ENCODE measurements around the gene TAF12.
A peak's percentile ranks its signal among the peaks of the same experiment; 100 is the strongest.
"Not testable (repeated sequence)": the region's sequence is repeated elsewhere in the genome, so short reads cannot be mapped to it uniquely, and the experiment has no call there.

The TAF12 gene

DNA sequence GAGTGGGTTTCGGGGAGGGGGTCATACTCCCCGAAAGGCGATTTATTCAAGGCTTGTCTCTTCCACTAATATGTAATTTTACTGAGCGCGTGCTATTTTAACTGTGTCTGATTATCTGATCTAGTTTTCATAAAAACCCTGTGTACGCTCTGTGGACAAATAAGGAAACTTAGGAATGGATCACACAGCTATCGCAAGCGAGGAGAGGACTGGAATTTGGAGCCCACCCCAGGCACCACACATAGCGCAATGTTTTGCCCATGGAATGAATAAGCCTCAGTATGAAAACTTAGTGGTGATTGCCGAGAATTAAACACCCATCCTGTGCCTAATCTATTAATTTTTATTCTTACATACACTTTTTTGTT, 60.6 kb downstream of the TAF12 start:
- DNase-seq = no peak

GRCh38 chr1:28581531-28582247, 61.2 kb downstream of the TAF12 start:
- peak; percentile 96 for DNase-seq

DNA sequence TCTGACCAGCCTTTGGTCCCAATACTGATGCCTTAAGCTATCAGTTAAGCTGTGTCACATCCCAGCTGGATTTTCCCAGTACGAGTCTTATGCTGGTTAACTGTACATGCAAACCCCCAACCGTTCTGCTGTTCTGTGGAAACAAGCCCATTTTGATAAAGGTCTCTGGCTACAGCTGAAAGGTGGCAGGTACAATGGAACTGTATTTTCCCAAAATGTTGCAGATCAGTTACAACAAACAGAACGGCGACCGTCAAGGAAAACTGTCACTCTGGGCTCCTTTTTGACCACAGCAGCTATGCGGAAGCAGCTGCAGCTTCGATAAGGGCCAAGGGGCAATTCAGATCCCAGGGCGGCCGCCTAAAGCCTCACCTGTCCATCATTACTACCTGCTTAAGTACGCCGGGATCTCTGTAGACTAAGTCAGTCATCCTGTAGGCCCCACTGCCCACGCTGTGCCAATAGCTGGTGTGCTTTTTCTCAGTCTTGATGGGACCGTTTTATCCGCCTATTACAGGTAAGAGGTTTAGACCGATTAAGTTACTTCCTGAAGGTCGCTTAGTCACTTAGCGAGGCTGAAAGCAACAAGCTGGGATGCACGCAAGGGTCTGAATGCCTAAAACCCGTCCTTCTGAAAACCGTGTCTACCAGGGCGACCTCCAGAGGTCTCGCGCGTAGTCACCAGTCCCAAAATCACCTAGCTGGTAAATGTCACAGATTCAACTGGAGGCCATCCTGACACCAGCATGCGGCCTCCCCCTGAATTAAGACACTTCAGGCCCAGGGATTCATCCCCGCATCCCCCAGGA, 61.9 kb downstream of the TAF12 start:
- no peak for DNase-seq

DNA sequence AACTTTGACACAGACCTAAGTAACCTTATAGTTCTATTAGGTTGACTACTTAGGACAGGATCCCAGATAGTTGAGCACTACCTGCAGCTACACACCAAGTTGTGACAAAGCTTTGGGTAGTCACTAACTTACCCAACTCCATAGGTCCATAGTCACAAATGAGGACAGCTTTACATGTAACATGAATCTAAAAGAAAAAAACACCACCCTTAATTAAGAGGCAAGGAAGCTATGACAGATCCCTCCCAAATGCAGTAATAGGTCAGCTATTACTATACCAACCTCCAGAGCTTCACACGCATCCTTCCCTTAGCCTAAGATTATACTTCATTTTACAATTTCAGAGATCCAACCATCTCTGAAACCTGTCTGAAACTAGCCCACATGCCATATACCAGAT, 63.5 kb downstream of the TAF12 start:
- no peak for DNase-seq

DNA sequence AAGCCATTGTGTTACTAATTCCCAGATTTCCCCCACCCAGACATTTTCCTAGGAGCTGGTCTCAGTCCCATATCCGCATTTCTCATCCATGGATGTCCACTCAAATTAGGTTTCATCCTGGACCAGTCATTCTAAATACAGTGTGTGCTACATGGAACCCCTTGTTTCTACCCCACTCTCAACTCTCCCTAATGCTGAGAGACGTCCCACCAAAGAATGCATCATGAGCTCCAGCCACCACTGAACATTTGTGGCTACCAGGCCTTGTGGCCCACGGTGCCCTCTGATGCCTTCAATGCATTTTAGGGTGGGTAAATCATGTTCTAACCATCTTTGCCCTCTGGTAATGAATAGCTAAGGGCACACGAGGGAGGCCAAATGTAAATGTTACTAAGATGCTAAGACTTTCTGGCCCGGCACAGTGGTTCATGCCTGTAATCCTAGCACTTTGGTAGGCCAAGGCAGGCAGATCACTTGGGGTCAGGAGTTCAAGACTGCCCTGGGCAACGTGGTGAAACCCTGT, 64.1 kb downstream of the TAF12 start:
- DNase-seq = no peak

DNA sequence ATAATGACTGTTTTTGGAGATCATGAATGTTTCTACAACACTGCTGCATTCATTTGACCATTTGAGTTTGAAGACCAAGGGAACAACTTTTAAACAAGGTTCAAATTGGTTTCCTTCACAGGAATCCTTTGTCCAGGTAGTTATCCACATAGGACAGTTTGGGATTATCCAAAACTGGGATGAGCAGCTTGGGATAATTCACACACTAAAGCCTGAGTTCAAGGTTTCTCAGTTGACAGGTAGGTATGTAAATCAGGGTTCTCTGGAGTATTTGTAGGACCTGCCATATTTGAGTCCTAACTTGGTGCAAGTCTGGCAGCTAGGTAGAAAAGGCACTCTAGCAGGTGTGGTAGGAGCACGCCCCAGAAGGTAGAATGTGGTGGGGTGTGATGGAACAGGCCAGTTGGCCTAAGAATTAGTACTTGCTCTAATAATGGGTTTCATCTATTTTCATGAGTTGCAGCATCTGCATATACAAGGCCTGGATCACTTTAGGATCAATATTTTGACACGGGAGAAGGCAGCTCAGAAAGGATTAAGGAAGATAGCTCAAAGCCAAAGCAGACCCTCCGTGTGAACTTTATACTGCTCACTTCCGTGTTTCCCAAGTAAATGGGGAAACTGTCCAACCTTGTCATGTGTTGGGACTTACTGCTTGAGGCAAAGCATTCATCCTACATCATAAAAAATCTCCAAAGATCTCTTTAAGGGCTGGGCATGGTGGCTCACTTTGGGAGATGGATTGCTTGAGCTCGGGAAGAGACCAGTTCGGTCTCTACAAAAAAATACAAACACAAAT, 64.9 kb downstream of the TAF12 start:
- DNase-seq = no peak

- no peak for DNase-seq
Measured at GRCh38 chr1:28577052-28577678, 65.7 kb downstream of the TAF12 start.

DNA sequence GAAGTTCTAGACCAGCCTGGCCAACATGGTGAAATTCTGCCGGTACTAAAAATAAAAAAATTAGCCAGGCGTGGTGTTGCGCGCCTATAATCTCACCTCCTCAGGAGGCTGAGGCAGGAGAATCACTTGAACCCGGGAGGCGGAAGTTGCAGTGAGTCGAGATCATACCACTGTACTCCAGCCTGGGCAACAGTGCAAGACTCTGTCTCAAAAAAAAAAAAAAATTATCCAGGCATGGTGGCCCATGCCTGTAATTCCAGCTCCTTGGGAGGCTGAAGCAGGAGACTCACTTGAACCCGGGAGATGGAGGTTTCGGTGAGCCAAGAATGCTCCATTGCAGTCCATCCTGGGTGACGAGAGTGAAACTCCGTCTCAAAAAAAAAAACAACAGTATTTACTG, 69.3 kb downstream of the TAF12 start:
- DNase-seq = no peak

DNA sequence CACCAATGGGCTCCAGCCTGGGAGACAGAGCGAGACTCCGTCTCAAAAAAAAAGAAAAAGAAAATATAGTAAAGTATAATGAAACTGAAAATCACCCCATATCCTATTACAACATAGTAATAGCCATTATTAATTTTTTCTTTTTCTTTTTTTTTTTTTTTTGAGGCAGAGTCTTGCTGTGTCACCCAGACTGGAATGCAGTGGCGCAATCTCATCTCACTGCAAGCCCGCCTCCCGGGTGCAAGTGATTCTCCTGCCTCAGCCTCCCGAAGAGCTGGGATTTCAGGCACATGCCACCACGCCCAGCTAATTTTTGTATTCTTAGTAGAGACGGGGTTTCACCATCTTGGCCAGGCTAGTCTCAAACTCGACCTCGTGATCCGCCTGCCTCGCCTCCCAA, 70.0 kb downstream of the TAF12 start:
- DNase-seq = not testable (repeated sequence)

- no peak for DNase-seq
Measured at GRCh38 chr1:28571911-28572310, 71.0 kb downstream of the TAF12 start.

- no peak for DNase-seq
Measured at GRCh38 chr1:28566931-28567330, 75.9 kb downstream of the TAF12 start.

DNA sequence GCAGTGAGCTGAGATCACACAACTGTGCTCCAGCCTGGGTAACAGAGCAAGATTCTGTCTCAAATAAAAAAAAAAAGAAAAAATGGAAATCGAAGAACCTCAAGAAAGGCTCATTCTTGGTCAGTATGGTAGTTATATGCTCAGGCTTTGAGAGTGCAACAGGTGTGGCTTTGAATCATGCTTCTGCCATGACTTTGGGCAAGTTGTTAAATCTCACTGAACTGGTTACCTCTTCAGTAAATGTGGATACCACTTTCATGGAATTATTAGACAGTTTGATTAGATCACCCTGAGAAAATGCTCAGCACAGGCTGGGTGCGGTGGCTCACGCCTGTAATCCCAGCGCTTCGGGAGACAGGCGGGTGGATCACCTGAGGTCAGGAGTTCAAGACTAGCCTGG, 77.1 kb downstream of the TAF12 start:
- no peak for DNase-seq

DNA sequence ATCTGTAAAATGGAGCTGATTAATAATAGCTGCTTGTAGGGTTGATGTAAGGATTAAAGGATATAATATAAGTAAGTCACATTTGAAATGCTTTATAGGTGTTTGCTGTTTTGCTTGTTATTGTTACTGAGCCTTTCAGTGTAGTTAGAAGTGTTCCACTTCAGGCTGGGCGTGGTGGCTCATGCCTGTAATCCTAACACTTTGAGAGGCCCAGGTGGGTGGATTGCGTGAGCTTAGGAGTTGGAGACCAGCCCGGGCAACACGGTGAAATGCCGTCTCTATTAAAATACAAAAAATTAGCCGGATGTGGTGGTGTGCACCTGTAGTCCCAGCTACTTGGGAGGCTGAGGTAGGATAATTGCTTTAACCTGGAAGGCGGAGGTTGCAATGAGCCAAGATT, 77.8 kb downstream of the TAF12 start:
- no peak for DNase-seq

- DNase-seq = no peak
Measured at GRCh38 chr1:28564310-28564709, 78.6 kb downstream of the TAF12 start.

GRCh38 chr1:28560886-28561285, 82.0 kb downstream of the TAF12 start:
- DNase-seq = no peak

Data from right kidney (tissue), 1 donor.